Subcutaneous adipose tissue (tissue), 4 donors: ENCODE data around the gene ELL2. TPM values are rescaled to one million over a fixed set of nuclear protein-coding genes. Genes with fewer than 3 reads are reported as not detected.

Source experiments
- CTCF ChIP-seq: fragments of 450-650 bp; IDR thresholded peaks from one replicate; pipeline ENCODE4 v1.5.1; 2016; ENCODE audit warnings: low read depth, mild to moderate bottlenecking, control low read depth, antibody characterized with exemption, moderate library complexity
- total RNA-seq, 4 donors: library from RNA; depleted of rRNA; stranded (reverse); fragments of >200 nt; gene quantifications; one replicate each; pipeline ENCODE4 v1.1.0, GENCODE V29; 2016

ELL2 gene
- 100 to 1,000 TPM in 3 of 4 donors, 10 to 100 TPM in 1; 94.4 to 308 (median 208) TPM for total RNA-seq

DNA sequence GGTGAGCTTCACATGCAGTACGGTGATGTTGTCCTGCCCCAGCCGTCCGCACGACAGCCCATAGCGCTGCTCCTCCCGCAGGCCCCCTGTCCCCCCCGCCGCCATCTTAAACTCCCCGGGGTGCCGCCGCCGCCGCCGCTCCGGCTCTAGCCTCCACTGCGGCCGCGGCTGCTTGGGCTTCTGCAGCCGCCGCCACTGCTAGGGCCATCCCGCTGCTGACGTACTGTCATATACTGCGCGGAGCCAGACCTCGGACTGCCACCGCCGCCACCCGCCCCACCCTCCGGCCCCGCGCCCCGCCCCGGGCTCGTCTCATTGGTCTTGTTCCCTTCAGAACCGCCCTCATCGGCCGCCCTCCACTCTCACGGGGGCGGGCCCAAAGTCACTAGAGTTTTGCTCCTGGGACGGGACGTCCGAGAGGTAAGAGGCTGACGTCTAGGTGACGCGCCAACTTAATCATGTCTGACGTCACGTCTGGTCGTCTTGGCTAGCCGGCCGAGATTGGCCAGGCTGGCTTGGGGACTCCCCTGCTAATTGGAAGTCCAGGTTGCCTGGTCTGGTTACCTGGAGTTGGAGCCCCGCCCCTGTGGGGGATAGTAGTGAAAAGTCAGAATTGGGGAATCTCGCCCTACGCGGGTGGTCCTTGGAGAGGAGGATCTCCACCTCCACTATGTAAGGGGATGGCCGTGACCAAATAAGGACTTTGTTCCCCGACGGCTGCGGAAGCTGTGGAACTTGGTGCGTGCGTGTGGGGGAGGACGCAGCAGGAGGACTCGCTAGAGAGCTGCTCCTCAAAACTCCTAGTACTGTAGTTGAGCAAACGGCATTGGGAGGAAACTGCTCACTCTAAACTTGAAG, at the start of gene ELL2:
ELL2 (minus strand) TSS at position 235 of the 858 bp plus-strand sequence; CDS start at position 105, 130 bp downstream.
- no peak for TF ChIP-seq CTCF

GRCh38 chr5:96008987-96009647, 47.5 kb upstream of the ELL2 start:
- TF ChIP-seq CTCF = no peak

DNA sequence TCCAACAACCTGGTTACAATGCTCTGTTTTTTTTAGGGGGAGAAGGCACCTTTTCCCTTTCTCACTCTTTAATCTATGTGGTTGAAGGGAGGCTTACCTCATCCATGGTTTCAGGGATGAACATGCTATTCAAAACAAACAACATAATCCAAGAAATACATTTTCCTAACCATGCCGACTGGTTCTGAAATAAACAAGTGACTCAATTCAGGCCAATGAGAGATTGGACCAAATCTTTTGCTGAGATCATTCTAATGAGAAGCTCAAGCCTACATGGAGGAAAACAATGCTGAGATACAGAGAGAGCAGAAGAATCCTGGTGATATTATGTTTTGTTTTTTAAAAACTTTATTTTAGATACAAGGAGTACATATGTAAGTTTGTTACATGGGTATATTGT, 46.8 kb upstream of the ELL2 start:
- no peak for TF ChIP-seq CTCF

DNA sequence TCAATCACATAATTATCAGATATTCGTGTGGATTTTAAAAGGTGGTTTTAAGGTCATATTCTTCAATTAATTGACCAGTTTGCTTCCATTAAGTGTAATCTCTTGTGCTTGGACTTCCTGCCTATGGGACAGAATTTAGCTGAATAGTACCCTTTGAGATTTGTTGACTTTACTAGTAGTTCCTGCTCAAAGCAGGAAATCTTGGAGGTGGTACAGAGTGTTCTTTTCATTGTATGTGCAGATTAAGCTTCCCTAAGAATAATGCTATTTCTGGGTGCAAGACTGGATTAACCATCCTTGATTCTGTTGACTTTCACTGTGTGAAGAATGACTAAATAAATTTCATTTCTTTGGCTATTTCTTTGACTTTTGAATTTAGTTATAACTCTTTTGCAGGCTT, 45.4 kb upstream of the ELL2 start:
- no peak for TF ChIP-seq CTCF

GRCh38 chr5:96006291-96006690, 44.6 kb upstream of the ELL2 start:
- no peak for TF ChIP-seq CTCF

DNA sequence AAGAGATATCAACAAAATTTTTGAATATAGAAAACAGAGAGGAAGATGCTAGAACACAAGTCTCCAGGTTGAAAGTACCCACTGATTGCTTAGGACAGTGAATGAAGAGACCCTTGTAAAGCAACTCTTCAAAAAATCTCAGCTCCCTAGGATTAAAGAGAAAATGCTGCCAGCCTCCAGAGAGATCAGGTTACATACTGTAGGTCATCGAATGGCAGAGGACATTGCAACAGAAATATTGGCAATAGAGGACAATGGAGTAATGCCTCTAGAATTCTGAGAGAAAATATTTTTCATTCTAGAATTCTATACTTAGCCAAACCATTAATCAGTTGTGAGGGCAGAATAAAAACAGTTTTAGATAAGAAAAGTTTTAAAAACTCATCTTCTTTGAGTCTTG, 43.1 kb upstream of the ELL2 start:
- TF ChIP-seq CTCF = no peak

DNA sequence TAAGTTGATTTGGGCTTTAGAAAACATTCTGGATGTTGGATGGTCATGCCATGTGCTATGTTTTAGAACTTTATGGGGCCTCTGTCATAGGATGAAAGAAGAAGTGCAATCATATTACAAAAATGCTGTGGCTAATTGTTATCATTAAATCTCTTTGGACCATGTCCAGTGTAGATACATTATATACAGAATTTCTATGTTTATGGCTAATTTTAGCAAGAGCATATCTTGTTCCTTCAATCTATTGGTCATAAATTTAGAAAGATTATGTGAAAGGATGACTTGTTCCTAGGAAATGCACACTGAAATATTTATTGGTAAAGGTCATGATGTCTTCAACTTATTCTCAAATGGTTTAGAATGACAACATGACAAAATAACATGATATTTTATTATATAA, 42.4 kb upstream of the ELL2 start:
- TF ChIP-seq CTCF = no peak
